Muscle of leg (tissue), 16 donors: ENCODE results near the gene JPT1. TPM values are rescaled to one million over a fixed set of nuclear protein-coding genes. Genes with fewer than 3 reads are reported as not detected.

Experiments used
- DNase-seq: peaks from one replicate; pipeline ENCODE4 v3.0.0; 2013
- H3K27ac ChIP-seq: one replicate; pipeline ENCODE4 v1.5.1; 2013; ENCODE audit warnings: mild to moderate bottlenecking, low read length, control low read depth
- H3K27me3 ChIP-seq: one replicate; pipeline ENCODE4 v1.6.1; 2013; ENCODE audit warnings: low read length; ENCODE audit not compliant: control insufficient read depth, insufficient read depth
- H3K36me3 ChIP-seq: one replicate; pipeline ENCODE4 v1.6.1; 2013; ENCODE audit warnings: low read length; ENCODE audit not compliant: control insufficient read depth, insufficient read depth
- H3K4me1 ChIP-seq: one replicate; pipeline ENCODE4 v1.6.1; 2013; ENCODE audit warnings: low read length; ENCODE audit not compliant: control insufficient read depth, insufficient read depth
- H3K4me3 ChIP-seq: one replicate; pipeline ENCODE4 v1.5.1; 2013; ENCODE audit warnings: low read length, control low read depth
- H3K9me3 ChIP-seq: replicated peaks from 2 replicates; pipeline ENCODE4 v1.6.1; 2013; ENCODE audit warnings: low read depth, low read length; ENCODE audit not compliant: control insufficient read depth
- WGBS: methylation state at CpG from one replicate; pipeline ENCODE4 v1.1.5; 2013; ENCODE audit warnings: missing lambda C conversion rate; ENCODE audit not compliant: insufficient coverage; 5-methylcytosine and 5-hydroxymethylcytosine counted together
- long read RNA-seq, 11 donors: transcript quantifications; one replicate each; lab custom pipeline, GENCODE V29; 2026
- polyA plus RNA-seq, 8 donors: library from polyadenylated mRNA; unstranded; fragments of 120-200 nt; gene quantifications; one replicate each; pipeline versions ENCODE4 v1.2.1 to v1.2.3, GENCODE V29; 2013; ENCODE audit warnings: inconsistent platforms in 1 of 8, low replicate concordance in 1 of 8; ENCODE audit not compliant: insufficient read length in 8 of 8, insufficient read depth in 1 of 8
- total RNA-seq: library from RNA; stranded (reverse); fragments of 120-200 nt; gene quantifications from one replicate; pipeline ENCODE4 v1.2.4, GENCODE V29; 2013

JPT1 gene
- total RNA-seq = 138 TPM
- polyA plus RNA-seq = 100 to 1,000 TPM; 223 to 361 (median 294) TPM
- long read RNA-seq, donor 1, partial matches to known transcripts = 0 of 12 reads
- long read RNA-seq, donor 1, other reads (novel, unspliced or antisense) = 12 of 12 reads
- long read RNA-seq, donor 2, partial matches to known transcripts = 0 of 8 reads
- long read RNA-seq, donor 2, other reads (novel, unspliced or antisense) = 8 of 8 reads
- long read RNA-seq, donor 3, partial matches to known transcripts = 0 of 22 reads
- long read RNA-seq, donor 3, other reads (novel, unspliced or antisense) = 22 of 22 reads
- long read RNA-seq, donor 4, partial matches to known transcripts = 0 of 44 reads
- long read RNA-seq, donor 4, other reads (novel, unspliced or antisense) = 43 of 44 reads
- long read RNA-seq, donor 5, partial matches to known transcripts = 127 of 141 reads
- long read RNA-seq, donor 5, other reads (novel, unspliced or antisense) = 14 of 141 reads
- long read RNA-seq, donor 6, partial matches to known transcripts = 65 of 203 reads
- long read RNA-seq, donor 6, other reads (novel, unspliced or antisense) = 137 of 203 reads
- long read RNA-seq, donor 7, partial matches to known transcripts = 0 of 69 reads
- long read RNA-seq, donor 7, other reads (novel, unspliced or antisense) = 69 of 69 reads
- long read RNA-seq, donor 8, partial matches to known transcripts = 0 of 56 reads
- long read RNA-seq, donor 8, other reads (novel, unspliced or antisense) = 56 of 56 reads
- long read RNA-seq, donor 9, partial matches to known transcripts = 0 of 60 reads
- long read RNA-seq, donor 9, other reads (novel, unspliced or antisense) = 59 of 60 reads
- long read RNA-seq, donor 10, partial matches to known transcripts = 92 of 100 reads
- long read RNA-seq, donor 10, other reads (novel, unspliced or antisense) = 8 of 100 reads
- long read RNA-seq, donor 11, partial matches to known transcripts = 0 of 52 reads
- long read RNA-seq, donor 11, other reads (novel, unspliced or antisense) = 51 of 52 reads

- DNase-seq = peak; percentile 100
- Histone ChIP-seq H3K4me1 (peaks cover 27% of the 10 kb centered on the region), H3K27me3 (no peaks in the 10 kb centered on the region), H3K9me3 (no peaks in the 10 kb centered on the region), H3K36me3 (peaks cover 1% of the 10 kb centered on the region), H3K4me3 (peak within 1 kb of the TSS; percentile 94), H3K27ac (peak within 1 kb of the TSS; percentile 93)
- WGBS = under 1% methylated on average over 59 of the region's 67 CpGs
Measured at GRCh38 chr17:75154195-75155106, at the start of gene JPT1. Gene JPT1, minus strand, starts transcription at chr17:75154512. Its CDS starts 115 bp downstream, at chr17:75154397.

GRCh38 chr17:75199886-75200618, 45.7 kb upstream of the JPT1 start:
- Histone ChIP-seq H3K36me3 (no peaks in the 10 kb centered on the region), H3K27ac (no peak overlapping the region), H3K9me3 (no peaks in the 10 kb centered on the region), H3K4me1 (peaks cover 7% of the 10 kb centered on the region), H3K27me3 (no peaks in the 10 kb centered on the region), H3K4me3 (no peak overlapping the region)
- 71% methylated on average over 3 of the region's 6 CpGs for WGBS
- no peak for DNase-seq

GRCh38 chr17:75194879-75195278, 40.6 kb upstream of the JPT1 start:
- Histone ChIP-seq H3K4me1 (no peaks in the 10 kb centered on the region), H3K27me3 (no peaks in the 10 kb centered on the region), H3K9me3 (no peaks in the 10 kb centered on the region), H3K4me3 (no peak overlapping the region), H3K27ac (no peak overlapping the region), H3K36me3 (no peaks in the 10 kb centered on the region)
- 60% methylated on average over 1 of the region's 5 CpGs for WGBS
- no peak for DNase-seq

- peak; percentile 37 for DNase-seq
- H3K4me3 ChIP-seq = no peak overlapping the region
Measured at GRCh38 chr17:75191584-75191983, 37.3 kb upstream of the JPT1 start.

GRCh38 chr17:75188614-75189013, 34.3 kb upstream of the JPT1 start:
- 90% methylated on average over 3 of the region's 6 CpGs for WGBS
- peaks cover 6% of the 10 kb centered on the region for H3K4me1 ChIP-seq

More at GRCh38 chr17:75191584-75191983, 37.3 kb upstream of the JPT1 start:
- Histone ChIP-seq H3K36me3 (no peaks in the 10 kb centered on the region), H3K9me3 (no peaks in the 10 kb centered on the region), H3K4me1 (no peaks in the 10 kb centered on the region), H3K27me3 (peaks cover 2% of the 10 kb centered on the region), H3K27ac (no peak overlapping the region)
- WGBS = 33% methylated on average over 1 of the region's 4 CpGs

GRCh38 chr17:75183999-75184884, 29.9 kb upstream of the JPT1 start:
- H3K27ac ChIP-seq = peak overlapping the region; percentile 100
- WGBS = 93% methylated on average over 8 of the region's 9 CpGs

More at GRCh38 chr17:75188614-75189013, 34.3 kb upstream of the JPT1 start:
- H3K4me3 ChIP-seq = no peak overlapping the region
- H3K27ac ChIP-seq = no peak overlapping the region
- H3K9me3 ChIP-seq = no peaks in the 10 kb centered on the region
- peaks cover 2% of the 10 kb centered on the region for H3K27me3 ChIP-seq
- no peak for DNase-seq
- no peaks in the 10 kb centered on the region for H3K36me3 ChIP-seq

GRCh38 chr17:75182569-75183436, 28.5 kb upstream of the JPT1 start, which contains the start of gene SUMO2:
Gene SUMO2, minus strand, starts transcription at chr17:75182959. Its CDS starts 125 bp downstream, at chr17:75182834.
- WGBS = 1% methylated on average over 62 of the region's 92 CpGs
- no peaks in the 10 kb centered on the region for H3K9me3 ChIP-seq
- DNase-seq = peak; percentile 98
- H3K27ac ChIP-seq = peak within 1 kb of the TSS; percentile 100
- H3K4me3 ChIP-seq = peak within 1 kb of the TSS; percentile 84
- H3K27me3 ChIP-seq = no peaks in the 10 kb centered on the region
- peaks cover 23% of the 10 kb centered on the region for H3K36me3 ChIP-seq
- H3K4me1 ChIP-seq = peaks cover 16% of the 10 kb centered on the region

More at GRCh38 chr17:75183999-75184884, 29.9 kb upstream of the JPT1 start:
- DNase-seq = no peak
- peaks cover 10% of the 10 kb centered on the region for H3K36me3 ChIP-seq
- H3K27me3 ChIP-seq = peaks cover 2% of the 10 kb centered on the region
- no peaks in the 10 kb centered on the region for H3K9me3 ChIP-seq
- peaks cover 16% of the 10 kb centered on the region for H3K4me1 ChIP-seq
- H3K4me3 ChIP-seq = no peak overlapping the region

GRCh38 chr17:75182319-75182568, 27.9 kb upstream of the JPT1 start:
- Histone ChIP-seq H3K36me3 (peaks cover 28% of the 10 kb centered on the region), H3K9me3 (no peaks in the 10 kb centered on the region), H3K27ac (peak overlapping the region; percentile 95), H3K4me3 (peak overlapping the region; percentile 84), H3K4me1 (peaks cover 16% of the 10 kb centered on the region), H3K27me3 (no peaks in the 10 kb centered on the region)
- no peak for DNase-seq
- WGBS = 0% methylated on average over 28 of the region's 33 CpGs
